Left lung (tissue), 10 donors: ENCODE measurements around the gene AKIP1. TPM values are rescaled to one million over a fixed set of nuclear protein-coding genes. Genes with fewer than 3 reads are reported as not detected.

Source experiments
- ATAC-seq: fragments of 200-7000 bp; cut with Tn5 transposase; one replicate; pipeline ENCODE4 v1.9.1; 2020; ENCODE audit warnings: moderate library complexity
- DNase-seq, 4 donors: peaks; one replicate each; pipeline ENCODE4 v3.0.0-alpha.2; 2013 to 2020
- H3K27ac ChIP-seq, 2 donors: fragments of 200-600 bp; sonication (generic) in 1 of 2; one replicate each; pipeline versions ENCODE4 v1.5.0 to v1.8.0; 2020 to 2021
- H3K27me3 ChIP-seq, 2 donors: fragments of 200-600 bp; sonication (generic) in 1 of 2; one replicate each; pipeline versions ENCODE4 v1.5.0 to v1.8.0; 2020 to 2021
- H3K36me3 ChIP-seq, 2 donors: fragments of 200-600 bp; sonication (generic) in 1 of 2; one replicate each; pipeline versions ENCODE4 v1.5.0 to v1.8.0; 2020 to 2021
- H3K4me1 ChIP-seq, 2 donors: fragments of 200-600 bp; one replicate each; pipeline ENCODE4 v1.8.0; 2021
- H3K4me3 ChIP-seq, 2 donors: fragments of 200-600 bp; sonication (generic) in 1 of 2; one replicate each; pipeline versions ENCODE4 v1.5.0 to v1.8.0; 2020 to 2021; ENCODE audit warnings: mild to moderate bottlenecking in 1 of 2
- H3K9me3 ChIP-seq, 2 donors: fragments of 200-600 bp; sonication (generic) in 1 of 2; one replicate each; pipeline versions ENCODE4 v1.5.0 to v1.8.0; 2020 to 2021
- CTCF ChIP-seq, 2 donors: fragments of 200-600 bp; sonication (generic) in 1 of 2; IDR thresholded peaks; one replicate each; pipeline versions ENCODE4 v1.5.0 to v1.8.0; 2021; ENCODE audit warnings: antibody characterized with exemption in 2 of 2
- intact Hi-C, 2 donors: fragments of 100-400 bp; cut with DNase I; formaldehyde crosslinking; loops; one replicate each; pipeline versions ENCODE4 v1.11.2 to v1.14.2; 2022
- polyA plus RNA-seq, 6 donors: library from polyadenylated mRNA; unstranded; fragments of 120-200 nt; gene quantifications; one replicate each; pipeline ENCODE4 v1.2.1, GENCODE V29; 2013; ENCODE audit not compliant: insufficient read length in 6 of 6
- total RNA-seq, 2 donors: library from RNA; stranded (reverse); fragmentation: NEBNext Ultra II Directional; extraction: Animal tissue kit (Norgen Biotek cat#: 25700); gene quantifications; one replicate each; pipeline ENCODE4 v1.2.1, GENCODE V29; 2021
- donor health status: DM: no; HTN: yes; CAD: no.
- donor health status: DM: no; HTN: no; CAD: no.

Gene AKIP1
- total and polyA plus RNA-seq, 8 donors, result 20.1 to 29.1 (median 22.5) TPM

- no peaks in the 10 kb centered on the region for H3K4me1 ChIP-seq
- H3K27me3 ChIP-seq, result no peaks in the 10 kb centered on the region
- H3K4me3 ChIP-seq, result no peak overlapping the region
- DNase-seq (no peak), ATAC-seq (no peak)
- H3K9me3 ChIP-seq, result peaks cover 6 to 27% of the 10 kb centered on the region in 2 donors
- no peaks in the 10 kb centered on the region for H3K36me3 ChIP-seq
- intact Hi-C loops, result no loop called here
- TF ChIP-seq CTCF (IDR thresholded peaks at IDR 0.05), result no peak
- H3K27ac ChIP-seq, result no peak overlapping the region
Measured at GRCh38 chr11:8899119-8899753, 11.8 kb upstream of the AKIP1 start.

GRCh38 chr11:8905528-8906165, 5.3 kb upstream of the AKIP1 start:
- H3K36me3 ChIP-seq, result no peaks in the 10 kb centered on the region
- TF ChIP-seq CTCF (IDR thresholded peaks at IDR 0.05), result no peak
- ATAC-seq (no peak), DNase-seq (no peak)
- H3K27me3 ChIP-seq, result no peaks in the 10 kb centered on the region
- intact Hi-C loops, result no loop called here
- peaks cover 0 to 4% of the 10 kb centered on the region in 2 donors for H3K4me1 ChIP-seq
- H3K4me3 ChIP-seq, result no peak overlapping the region
- no peak overlapping the region for H3K27ac ChIP-seq
- peaks cover 0 to under 1% of the 10 kb centered on the region in 2 donors for H3K9me3 ChIP-seq

- Histone ChIP-seq H3K9me3 (no peaks in the 10 kb centered on the region), H3K27ac (no peak overlapping the region), H3K27me3 (no peaks in the 10 kb centered on the region), H3K4me3 (no peak overlapping the region), H3K4me1 (peaks cover under 1 to 10% of the 10 kb centered on the region in 2 donors), H3K36me3 (no peaks in the 10 kb centered on the region)
- TF ChIP-seq CTCF (IDR thresholded peaks at IDR 0.05), result no peak
- DNase-seq (no peak), ATAC-seq (no peak)
- intact Hi-C loops, result no loop called here
Measured at GRCh38 chr11:8907116-8907515, 3.9 kb upstream of the AKIP1 start.

DNA sequence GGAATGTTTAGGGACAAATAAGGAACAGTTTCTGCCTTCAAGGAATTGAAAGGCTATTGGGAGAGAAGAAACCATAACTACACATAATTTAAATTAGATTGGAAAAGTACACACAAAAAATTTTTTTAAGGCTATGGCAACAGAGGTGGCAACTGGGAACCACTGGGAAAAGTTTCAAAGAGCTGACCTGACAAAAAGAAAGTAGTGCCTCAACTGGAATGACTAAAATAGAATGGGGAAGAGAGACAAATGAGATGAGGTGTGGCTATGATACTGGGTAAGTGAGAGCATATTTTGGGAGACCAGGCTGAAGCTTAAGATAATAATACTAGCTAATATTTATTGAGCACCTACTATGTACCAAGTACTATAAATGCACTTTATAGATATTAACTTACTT, 2.9 kb upstream of the AKIP1 start:
- DNase-seq, result no peak
- no peak for ATAC-seq
- TF ChIP-seq CTCF (IDR thresholded peaks at IDR 0.05), result no peak
- no peaks in the 10 kb centered on the region for H3K27me3 ChIP-seq
- no peaks in the 10 kb centered on the region for H3K9me3 ChIP-seq
- intact Hi-C loops, result no loop called here
- peaks cover 4 to 16% of the 10 kb centered on the region in 2 donors for H3K4me1 ChIP-seq
- H3K4me3 ChIP-seq, result no peak overlapping the region
- no peaks in the 10 kb centered on the region for H3K36me3 ChIP-seq
- no peak overlapping the region for H3K27ac ChIP-seq

DNA sequence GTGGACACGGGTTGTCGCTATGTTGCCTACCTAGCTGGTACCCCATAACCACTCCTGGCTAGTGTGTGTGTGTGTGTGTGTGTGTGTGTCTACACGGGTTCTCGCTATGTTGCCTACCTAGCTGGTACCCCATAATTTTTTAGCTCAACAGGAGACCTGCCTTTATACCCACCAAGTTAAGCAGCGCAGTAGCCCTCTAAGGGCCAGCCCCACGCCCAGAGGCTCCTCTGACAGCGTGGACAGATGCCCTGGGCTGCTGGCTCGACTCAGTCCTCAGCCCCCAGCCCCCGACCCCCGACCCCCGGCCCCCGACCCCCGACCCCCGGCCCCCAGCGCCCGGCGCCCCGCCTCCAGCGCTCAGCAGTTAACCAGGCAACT, 351 bp upstream of the AKIP1 start:
- no peak for DNase-seq
- Histone ChIP-seq H3K4me3 (peak overlapping the region; percentile 55 to 86), H3K27me3 (no peaks in the 10 kb centered on the region), H3K36me3 (peaks cover 0 to 4% of the 10 kb centered on the region in 2 donors), H3K4me1 (peaks cover 17 to 35% of the 10 kb centered on the region in 2 donors), H3K27ac (peak overlapping the region; percentile 81 to 86), H3K9me3 (no peaks in the 10 kb centered on the region)
- ATAC-seq, result peak; percentile 4
- no peak for TF ChIP-seq CTCF (IDR thresholded peaks at IDR 0.05)
- intact Hi-C loops, result no loop called here
